GM21737 (cell line): ENCODE data around the gene MYO18B.

Source experiments
- ATAC-seq: cut with Tn5 transposase; IDR thresholded peaks from one replicate; pipeline ENCODE4 v1.9.1; 2021; ENCODE audit warnings: mild to moderate bottlenecking, moderate library complexity; ENCODE audit not compliant: unreplicated experiment

Gene MYO18B

DNA sequence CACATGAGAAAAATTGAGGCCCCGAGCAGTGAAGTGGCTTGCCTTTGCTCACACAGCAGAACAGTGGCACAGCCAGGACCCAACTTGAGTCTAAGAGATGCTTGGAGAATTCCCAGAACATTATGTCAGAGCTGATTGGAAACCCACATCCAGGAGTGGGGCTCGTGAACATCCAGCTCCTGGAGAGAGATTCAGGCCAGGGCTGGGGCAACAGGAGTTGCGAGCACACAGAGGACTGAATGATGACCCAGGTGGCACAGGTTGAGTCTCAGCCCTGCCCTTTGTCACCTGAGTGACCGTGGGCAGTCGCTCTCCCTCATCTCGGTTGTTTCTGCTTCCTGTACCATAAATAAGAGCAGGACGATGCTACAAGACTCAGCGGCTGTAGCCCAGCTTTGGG is 102.6 kb downstream of the MYO18B start:
- no peak for ATAC-seq

DNA sequence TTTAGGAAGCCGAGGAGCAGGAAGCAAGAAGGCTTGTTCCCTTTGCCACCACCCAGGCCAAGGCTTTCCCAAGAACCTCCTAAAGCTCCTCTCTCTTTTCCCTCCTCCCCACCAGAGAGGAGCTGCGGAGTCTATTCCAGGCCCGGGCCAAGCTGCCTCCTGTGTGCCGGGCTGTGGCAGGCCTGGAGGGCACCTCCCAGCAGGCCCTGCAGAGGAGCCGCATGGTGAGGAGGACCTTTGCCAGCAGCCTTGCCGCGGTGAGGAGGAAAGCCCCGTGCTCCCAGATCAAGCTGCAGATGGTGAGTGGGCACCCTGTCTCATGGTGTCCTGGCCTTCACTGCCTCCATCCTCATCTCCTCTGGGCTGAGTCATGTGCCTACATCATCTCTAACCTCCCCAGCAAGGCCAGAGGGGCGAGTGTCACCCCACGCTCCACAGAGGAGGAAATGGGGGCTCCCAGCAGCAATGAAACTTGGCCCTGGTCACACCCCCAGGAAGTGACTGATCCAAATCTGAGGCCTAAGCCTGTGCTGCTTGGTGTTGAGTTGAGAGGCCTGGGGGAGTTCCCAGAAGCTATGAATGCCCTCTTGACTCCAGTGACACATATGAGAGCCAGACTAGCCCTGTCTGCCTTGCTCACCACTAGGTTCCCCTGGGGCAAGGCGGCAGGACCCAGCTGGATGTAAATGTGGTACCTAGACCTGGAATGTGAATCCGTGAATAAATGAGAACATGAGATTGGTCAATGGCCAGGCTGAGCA is 104.2 kb downstream of the MYO18B start:
- ATAC-seq, result no peak

DNA sequence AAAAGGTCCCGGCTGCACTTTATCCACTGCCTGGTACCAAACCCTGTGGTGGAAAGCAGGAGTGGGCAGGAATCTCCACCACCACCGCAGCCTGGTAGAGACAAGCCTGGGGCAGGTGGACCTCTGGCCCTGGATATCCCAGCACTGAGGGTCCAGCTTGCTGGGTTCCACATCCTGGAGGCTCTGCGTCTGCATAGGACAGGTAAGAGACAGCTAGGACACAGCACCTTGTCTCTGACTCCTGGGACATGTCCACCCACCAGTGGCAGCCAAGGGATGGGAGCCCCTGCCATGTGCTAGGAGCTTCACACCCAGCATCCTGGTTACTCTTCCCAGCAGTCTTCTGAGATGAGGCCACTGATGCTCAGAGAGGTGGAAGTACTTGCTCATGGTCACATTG is 105.5 kb downstream of the MYO18B start:
- no peak for ATAC-seq

DNA sequence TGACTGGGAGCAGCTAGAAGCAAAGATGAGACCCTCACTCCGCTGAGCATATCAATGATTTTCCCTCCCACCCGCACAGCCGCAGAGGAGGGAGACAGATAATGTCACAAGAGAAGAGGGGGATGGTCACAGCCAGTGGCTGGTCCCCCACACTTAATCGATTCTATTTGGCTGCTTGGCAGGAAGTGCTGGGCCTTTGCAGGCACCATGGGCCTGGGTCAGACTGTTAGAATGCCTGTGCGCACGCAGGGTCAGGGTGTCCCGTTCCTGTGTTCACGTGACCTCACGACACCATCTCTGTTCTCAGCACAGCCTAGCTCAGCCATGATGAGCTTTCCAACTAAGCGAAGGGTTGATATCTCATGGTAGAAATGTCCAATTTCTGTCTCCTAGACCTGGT is 107.0 kb downstream of the MYO18B start:
- ATAC-seq, result no peak

DNA sequence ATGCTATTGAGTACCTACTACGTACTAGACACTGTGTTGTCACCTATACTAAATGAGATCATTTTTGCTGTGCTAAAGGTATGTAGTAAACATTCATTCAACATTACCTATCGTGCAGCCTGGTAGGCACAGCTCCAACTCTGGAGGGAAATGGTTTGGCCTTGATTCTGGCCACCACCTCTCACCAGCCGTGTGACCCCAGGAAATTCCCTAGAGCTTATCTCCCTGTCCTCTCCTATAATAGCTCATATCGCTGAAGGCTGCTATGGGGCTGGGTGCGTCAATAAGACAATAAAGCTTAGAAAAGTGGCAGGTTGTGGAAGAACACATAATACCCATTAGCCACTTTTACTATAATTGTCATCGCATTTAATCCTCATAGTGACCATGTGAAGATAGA is 107.5 kb downstream of the MYO18B start:
- no peak for ATAC-seq

DNA sequence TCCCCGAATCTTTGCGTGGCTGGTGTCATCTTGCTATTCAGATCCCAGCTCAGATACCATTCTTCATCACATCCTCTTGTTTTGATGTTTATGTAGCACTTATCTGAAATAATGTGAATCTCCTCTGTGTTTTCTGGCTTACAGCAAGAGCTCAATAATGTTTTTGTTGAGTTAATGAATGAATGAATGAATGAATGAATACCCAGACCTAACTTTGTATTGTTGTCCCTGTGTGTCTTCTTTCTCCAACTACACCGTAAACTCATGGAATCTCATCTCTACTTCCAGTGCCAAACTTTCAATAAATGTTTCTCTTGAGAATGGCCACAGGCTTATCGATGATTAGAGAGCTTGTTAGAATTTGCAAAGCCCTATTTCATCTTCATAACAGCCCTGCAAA is 110.2 kb downstream of the MYO18B start:
- ATAC-seq, result no peak

DNA sequence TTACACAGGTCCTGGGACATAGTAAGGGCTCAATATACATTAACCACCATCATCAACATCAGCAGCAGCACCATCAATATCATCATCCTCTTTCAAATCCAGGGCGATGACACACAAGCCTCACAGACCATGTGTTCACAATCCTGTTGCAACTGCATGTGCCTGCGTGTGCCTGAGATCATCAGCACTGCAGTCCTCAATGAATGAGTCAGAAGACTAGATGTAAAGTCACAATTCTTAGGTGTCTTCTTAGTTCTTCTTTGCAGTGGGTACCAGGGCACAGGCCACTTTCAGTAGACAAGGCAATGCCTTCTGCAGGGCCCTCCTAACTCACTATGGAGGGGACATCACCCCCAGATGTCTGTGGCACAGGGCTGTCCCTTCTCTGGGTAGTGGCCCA is 111.1 kb downstream of the MYO18B start:
- ATAC-seq, result no peak

DNA sequence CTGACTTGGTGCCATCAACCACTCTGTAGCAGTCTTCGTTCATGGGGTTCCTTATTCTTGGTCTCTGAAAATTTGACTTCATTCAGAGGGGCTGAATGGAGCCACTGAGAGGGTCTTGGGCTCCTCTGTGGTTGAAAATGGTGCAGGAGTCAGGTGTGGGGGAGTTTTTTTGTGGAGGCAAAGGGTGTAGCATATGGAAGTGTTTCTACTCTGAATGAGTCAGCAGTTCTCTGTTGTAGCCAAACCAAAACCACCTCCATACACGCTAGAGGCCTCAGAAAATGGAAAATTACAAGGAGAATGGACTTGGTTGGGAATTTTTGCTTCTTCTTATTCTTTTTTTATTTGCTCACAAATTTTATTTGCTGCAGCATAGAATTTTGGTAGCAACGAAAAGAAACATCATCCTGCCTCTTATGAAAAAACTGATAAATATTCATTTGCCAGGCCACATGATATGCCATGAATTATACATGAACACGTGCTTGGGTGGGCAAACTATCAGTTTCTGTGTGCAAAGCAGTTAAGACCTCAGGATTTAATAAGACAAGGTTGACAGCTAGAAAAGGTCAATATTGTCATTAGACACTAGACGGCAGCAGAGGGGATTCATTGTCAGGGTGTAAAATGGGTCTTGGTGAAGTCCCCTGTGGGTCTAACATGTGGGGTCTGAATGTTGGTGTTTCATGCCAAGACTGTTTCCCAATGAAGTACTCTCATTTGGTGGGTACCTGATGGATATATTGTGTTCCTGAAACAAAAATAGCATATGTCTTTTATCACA is 111.7 kb downstream of the MYO18B start:
- ATAC-seq, result no peak

DNA sequence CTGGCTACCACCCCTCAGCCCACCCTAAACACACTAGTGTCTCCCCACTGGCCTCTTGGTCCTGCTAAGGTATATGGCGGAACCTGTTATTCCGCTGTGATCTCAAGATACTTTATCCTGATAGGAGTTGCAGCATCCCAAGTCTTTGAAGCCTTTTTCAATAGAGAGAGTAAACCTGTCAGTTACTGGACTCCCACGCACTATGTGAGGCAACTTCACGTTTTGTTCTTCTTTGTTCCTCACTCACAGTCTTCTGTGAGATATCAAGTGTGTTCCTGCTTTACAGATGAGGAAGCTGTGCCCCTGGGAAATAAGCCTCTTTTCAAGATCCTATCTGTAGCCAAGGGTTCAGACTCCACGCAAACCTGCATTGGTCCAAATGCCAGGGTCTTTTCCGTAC is 127.8 kb downstream of the MYO18B start:
- no peak for ATAC-seq

DNA sequence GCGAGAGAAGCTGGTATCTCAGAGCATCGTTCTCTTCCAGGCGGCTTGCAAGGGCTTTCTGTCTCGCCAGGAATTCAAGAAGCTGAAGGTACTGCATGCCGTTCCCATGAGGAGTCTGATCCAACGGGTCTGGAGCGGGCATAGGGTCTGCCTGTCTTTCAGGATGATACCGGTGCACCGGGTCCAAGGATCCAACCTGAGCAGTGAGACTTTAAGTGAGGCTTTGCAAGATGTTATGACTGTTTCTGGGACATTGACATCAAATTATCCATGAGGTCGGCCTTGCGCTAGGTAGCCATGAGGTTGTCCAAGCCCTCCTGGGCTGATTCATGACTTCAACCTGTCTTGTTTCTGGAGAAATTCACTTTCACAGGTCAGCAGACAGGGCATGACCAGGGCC is 132.3 kb downstream of the MYO18B start:
- no peak for ATAC-seq

DNA sequence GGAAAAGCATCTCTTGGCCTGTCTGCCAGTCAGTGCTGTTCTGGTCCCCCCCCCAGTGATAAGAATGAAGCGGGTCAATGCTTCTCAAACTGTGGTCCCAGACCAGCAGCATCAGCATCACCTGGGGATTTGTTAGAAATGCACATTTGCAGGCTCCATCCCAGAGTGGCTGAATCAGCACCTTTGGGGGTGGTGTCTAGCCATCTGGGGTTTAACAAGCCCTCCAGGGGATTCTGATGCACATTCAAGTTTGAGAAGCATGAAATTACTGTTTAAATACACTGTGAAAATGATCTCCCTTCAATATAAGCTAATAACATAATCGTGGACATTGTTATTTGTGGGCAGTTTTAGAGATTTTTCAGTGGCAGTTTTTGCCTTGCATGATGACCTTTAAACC is 133.5 kb downstream of the MYO18B start:
- no peak for ATAC-seq

DNA sequence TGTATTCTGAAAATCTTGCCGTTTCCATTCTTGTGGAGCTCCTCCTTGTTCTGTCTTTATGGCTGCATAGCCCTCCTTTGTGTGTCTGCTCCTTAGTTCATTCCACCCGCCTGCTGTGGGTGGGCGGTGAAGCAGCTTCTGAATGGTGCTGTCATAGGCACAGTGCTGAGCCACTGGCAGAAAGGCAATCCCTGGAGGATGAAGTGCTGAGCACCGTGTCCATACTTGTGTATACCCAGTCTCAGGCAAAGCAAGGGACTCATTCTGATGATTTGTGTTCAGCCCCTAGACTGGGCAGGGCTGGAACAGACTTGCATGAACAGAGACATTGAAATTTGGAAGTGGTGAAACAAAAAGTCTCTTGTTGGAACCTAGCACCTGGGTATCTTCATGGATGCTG is 134.9 kb downstream of the MYO18B start:
- ATAC-seq, result no peak

DNA sequence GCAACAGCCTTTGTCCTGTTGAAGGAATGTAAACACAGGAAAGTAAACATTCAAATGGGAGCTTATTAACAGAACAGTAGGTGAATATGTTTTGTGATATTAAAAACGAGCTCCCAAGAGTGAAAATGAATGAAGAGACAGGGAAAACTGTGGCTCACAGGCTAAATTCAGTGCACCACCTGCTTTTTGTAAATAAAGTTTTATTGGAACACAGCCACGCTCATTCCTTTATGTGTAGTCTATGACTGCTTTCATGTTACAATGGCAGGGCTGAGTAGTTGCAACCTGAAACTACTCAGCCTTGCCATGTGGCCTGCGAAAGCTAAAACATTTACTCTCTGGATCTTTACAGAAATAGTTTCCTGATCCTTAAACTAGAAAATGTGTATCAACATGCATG is 136.9 kb downstream of the MYO18B start:
- ATAC-seq, result no peak

DNA sequence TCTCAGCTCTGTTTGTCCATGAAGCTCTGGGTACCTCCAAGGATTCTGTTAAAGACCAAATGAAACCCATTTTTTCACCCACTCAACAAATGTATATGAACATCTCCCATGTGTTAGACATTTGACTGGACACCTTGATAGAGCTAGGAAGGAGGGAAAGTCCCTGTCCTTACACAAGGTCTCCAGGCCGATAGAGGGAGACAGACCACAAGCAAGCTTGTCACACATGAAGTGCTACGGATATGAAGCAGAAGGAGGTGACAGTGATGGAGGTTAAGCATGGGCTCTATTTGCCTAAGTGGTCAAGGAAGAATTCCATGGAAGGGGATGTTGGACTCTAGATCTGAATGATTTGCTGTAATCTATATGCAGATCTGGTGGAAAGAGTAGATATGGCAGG is 138.5 kb downstream of the MYO18B start:
- no peak for ATAC-seq

DNA sequence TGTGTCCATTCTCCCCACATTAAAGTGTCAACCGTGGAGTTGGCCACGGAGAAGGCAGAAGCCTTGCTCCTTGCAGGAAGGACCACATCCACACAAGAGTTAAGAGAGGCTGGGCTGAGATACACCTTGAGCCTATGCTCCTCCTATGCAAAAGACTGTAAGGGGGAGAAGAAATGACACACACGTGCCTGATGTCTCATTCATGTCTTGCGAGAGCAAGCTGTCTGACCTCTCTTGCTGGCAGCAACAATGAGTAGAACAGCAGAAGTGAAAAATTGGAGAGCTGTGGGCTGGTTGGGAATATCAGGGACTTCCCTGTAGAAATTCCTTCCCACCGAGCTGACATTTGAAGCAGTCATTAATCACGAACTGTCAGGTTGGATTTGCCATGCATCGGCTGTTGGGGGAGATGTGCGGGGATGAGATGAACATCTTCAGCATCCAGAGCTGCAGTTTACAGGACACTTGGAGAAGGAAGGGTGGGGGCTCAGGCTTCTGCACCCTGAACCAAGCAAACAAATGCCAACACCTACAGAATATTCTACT is 139.3 kb downstream of the MYO18B start:
- no peak for ATAC-seq

DNA sequence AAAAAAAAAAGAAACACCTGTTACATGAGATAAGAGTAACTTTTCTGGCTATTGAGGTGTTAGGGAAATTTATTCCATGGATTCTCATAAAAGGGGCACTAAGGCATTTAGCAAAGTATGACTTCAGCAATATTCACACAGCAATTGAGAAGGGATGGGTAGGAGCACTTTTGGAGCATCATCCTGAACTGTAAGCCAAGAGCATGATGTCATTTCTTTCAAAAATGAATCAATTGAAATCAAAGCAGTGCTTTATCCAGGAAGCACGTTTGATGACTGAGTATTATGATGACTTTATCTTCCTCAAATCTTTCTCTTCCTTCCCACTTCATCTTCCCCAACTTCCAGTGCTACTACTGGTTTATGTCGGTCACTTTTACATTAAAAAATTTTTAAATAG is 140.4 kb downstream of the MYO18B start:
- ATAC-seq, result no peak

DNA sequence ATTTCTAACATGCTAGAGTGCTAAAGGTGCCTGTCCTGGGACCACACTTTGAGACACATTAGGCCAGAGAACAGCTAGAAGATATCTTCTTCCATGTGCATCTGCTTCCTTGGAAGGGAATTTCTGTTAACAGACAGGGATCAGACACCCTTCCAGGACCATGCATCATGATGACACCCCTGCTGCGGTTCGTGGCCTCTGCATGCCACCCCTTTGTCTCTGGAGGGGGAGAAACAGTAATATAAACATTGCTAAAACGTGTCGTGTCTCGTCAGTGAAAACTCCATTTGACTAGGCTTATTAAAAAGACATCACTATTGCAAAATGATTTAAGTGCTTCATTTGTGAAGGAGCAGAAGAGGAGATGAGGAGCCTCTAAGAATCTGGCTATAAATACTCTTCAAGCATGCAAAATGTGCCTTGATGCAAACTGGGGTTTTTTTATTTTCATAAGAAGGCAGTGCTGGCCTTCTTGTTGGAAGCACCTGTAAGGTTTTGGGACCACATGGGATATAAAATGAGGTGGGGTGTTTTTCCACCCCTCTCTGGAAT is 141.6 kb downstream of the MYO18B start:
- ATAC-seq, result no peak

DNA sequence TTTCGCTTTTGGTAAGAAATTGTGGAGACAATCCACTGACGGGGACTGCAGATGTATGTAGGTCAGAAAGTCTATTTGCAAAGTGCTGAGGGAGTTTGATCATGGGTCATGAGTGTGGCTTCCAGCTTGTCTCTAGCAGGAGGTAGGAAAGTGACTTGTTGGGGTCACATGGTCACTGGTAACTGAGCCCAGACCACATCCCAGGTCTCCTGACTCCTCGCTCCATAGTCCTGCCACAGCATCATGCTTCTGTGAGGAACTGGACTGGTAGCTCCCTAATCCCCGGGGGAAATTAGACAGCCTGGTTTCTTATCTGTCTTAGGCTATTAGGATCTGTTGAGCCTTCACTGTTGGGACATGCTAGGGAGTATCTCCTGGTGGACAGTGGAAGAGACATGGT is 142.1 kb downstream of the MYO18B start:
- ATAC-seq, result no peak

DNA sequence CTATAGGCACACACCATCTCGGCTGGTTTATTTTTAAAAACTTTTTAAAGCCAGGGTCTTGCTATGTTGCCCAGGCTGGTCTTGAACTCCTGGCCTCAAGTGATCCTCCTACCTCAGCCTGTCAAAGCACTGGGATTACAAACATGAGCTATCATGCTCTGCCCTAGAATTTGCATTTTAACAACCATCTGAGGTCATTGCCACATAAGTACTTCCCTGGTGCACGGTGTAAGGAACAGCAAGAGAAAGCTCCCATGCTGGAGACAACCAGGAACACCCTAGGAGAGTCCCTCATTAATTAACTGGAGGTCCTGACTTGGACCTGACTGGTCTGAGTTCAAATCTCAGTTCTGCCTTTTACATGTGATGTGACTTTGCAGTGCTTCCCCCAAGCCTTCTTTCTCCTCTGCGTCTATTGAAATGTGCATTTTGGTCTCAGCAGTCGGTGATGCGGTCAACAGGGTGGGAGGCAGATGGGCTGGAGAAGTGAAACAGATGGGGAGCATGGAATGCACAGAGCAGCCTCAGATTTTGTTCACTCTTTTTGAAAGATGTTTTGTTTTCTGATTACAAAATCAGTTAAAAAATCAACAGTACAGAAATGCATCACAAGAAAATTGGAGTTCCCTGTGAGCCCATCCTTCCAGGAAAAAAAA is 146.5 kb downstream of the MYO18B start:
- no peak for ATAC-seq

DNA sequence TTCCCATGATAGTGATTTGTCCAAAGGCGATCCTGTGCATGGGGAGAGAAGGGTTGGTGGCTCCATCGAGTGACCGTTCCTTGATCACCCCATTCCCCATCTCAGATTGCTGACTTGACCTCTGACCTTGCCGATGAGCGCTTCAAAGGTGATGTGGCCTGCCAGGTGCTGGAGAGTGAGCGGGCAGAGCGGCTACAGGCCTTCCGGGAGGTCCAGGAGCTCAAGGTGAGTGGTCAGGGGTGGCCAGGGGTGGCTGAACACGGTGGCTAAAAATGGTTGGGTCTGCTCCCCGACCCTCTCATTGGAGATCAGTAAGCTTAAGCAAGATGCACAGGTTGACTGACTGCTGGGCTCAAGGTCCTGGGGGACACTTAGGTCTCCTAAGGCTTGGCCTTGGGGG is 148.7 kb downstream of the MYO18B start:
- no peak for ATAC-seq

DNA sequence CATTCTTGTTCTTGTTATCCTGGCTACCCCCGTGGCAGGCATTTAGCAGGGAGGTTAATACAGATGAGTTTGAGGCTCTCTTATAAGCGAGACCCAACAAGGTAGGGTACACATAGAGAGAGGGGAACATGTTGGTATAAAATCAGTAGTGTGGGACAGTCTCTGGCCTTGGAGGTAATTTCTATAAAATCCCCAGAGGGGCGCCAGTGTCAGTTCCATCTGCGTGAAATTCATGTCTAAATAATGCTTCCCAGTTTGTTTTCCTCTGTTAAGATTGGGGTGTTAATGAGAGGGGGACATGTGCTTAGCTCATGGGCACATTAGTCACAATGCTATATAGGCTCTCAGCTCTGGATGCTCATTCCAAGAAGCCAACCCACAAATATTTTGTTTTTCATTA is 150.7 kb downstream of the MYO18B start:
- no peak for ATAC-seq
